Testis (tissue), 2 donors: Measurements from ENCODE around the gene CUL5.
"Not testable (repeated sequence)": the region's sequence is repeated elsewhere in the genome, so short reads cannot be mapped to it uniquely, and the experiment has no call there.

Experiments used
- POLR2A ChIP-seq: fragments of 450-650 bp; IDR thresholded peaks from one replicate; pipeline ENCODE4 v1.6.1; 2017; ENCODE audit warnings: antibody characterized with exemption, mild to moderate bottlenecking, moderate library complexity
- TF ChIP-seq, protein P1 (sequence below), 3 experiments: fragments of 450-650 bp in 2 of 3; fragments of 200-600 bp in 1 of 3; sonication (generic) in 1 of 3; IDR thresholded peaks; one replicate each; pipeline ENCODE4 v1.5.1; 2016 to 2019; ENCODE audit warnings: antibody characterized with exemption in 3 of 3, mild to moderate bottlenecking in 2 of 3, moderate library complexity in 1 of 3

DNA sequence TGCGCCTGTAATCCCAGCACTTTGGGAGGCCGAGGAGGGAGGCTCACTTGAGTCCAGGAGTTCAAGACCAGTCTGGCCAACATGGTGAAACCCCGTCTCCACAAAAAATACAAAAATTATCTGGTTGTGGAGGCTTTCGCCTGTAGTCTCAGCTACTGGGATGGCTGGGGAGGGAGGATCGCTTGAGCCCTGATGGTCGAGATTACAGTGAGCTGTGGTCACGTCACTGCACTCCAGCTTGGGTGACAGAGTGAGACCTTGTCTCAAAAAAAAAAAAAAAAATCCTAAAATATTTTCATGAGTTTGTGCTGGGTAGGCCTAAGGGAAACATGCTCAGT is 112.2 kb downstream of the CUL5 start:
- TF ChIP-seq POLR2A = not testable (repeated sequence)
- TF ChIP-seq, protein P1, sequence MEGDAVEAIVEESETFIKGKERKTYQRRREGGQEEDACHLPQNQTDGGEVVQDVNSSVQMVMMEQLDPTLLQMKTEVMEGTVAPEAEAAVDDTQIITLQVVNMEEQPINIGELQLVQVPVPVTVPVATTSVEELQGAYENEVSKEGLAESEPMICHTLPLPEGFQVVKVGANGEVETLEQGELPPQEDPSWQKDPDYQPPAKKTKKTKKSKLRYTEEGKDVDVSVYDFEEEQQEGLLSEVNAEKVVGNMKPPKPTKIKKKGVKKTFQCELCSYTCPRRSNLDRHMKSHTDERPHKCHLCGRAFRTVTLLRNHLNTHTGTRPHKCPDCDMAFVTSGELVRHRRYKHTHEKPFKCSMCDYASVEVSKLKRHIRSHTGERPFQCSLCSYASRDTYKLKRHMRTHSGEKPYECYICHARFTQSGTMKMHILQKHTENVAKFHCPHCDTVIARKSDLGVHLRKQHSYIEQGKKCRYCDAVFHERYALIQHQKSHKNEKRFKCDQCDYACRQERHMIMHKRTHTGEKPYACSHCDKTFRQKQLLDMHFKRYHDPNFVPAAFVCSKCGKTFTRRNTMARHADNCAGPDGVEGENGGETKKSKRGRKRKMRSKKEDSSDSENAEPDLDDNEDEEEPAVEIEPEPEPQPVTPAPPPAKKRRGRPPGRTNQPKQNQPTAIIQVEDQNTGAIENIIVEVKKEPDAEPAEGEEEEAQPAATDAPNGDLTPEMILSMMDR (IDR thresholded peaks at IDR 0.05) = not testable (repeated sequence)
